Activated T-helper 17 cell treated with anti-CD3 and anti-CD28 coated beads, Interleukin-2, amount 50 U/mL, for 72 hours (primary cell): ENCODE data around the gene CCNL1. TPM values are rescaled to one million over a fixed set of nuclear protein-coding genes. Genes with fewer than 3 reads are reported as not detected.
A peak's percentile ranks its signal among the peaks of the same experiment; 100 is the strongest.

Source experiments
- ATAC-seq: fragments of 150-1000 bp; cut with Tn5 transposase; replicated peaks from 2 replicates; pipeline ENCODE4 v1.10.0; 2021; ENCODE audit warnings: mild to moderate bottlenecking, moderate library complexity
- H3K27ac Mint-ChIP-seq: one replicate; pipeline ENCODE4 v1.8.0; 2022; ENCODE audit warnings: mixed read lengths
- H3K27me3 Mint-ChIP-seq: one replicate; pipeline ENCODE4 v1.8.0; 2022; ENCODE audit warnings: mixed read lengths
- H3K36me3 Mint-ChIP-seq: one replicate; pipeline ENCODE4 v1.8.0; 2022; ENCODE audit warnings: low read depth, mild to moderate bottlenecking, mixed read lengths
- H3K4me1 Mint-ChIP-seq: one replicate; pipeline ENCODE4 v1.8.0; 2022; ENCODE audit warnings: mixed read lengths
- H3K4me3 Mint-ChIP-seq: one replicate; pipeline ENCODE4 v1.8.0; 2022; ENCODE audit warnings: mild to moderate bottlenecking, mixed read lengths
- H3K9me3 Mint-ChIP-seq: one replicate; pipeline ENCODE4 v1.8.0; 2022; ENCODE audit warnings: mixed read lengths
- total RNA-seq, 2 donors: library from RNA; stranded (reverse); gene quantifications; one replicate each; pipeline ENCODE4 v1.2.3, GENCODE V29; 2022

Gene CCNL1
- total RNA-seq, 2 donors from 2014 or later = 173 to 194 TPM

DNA sequence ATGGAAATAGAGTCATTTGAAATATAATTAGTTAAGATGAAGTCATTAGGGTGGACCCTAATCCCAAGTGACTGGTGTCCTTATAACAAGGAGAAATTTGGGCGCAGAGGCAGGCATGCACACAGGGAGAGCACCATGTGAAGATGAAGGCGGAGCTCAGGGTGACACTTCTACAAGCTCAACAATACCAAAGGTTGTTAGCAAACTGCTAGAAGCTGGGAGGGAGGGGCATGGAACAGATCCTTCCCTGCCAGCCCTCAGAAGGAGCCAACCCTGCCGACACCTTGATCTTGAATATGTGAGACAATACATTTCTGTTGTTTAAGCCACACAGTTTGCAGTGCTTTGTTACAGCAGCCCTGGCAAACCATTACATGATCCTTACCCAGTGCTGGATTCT is 57.8 kb downstream of the CCNL1 start:
- peak overlapping the region; percentile 85 for H3K27ac Mint-ChIP-seq
- H3K4me1 Mint-ChIP-seq = peaks cover 34% of the 10 kb centered on the region
- no peaks in the 10 kb centered on the region for H3K9me3 Mint-ChIP-seq

DNA sequence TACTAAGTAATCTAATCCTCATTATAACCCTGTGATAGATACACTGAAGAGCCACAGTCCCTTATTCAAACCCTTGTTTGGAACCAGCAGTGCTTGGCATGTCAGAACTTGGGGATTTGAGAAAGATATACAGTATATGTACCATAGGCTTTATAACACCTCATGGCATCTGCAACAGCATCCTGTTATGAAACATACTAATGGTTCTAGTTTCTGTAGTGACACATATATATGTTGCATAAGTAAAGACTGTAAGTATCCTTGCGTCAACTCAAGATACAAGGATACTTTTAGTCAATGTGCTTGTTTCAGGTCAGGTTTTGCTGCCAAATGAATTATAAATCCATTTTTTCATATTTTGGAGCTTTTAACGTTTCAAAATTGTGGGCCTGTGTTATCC is 58.5 kb downstream of the CCNL1 start:
- peak overlapping the region; percentile 85 for H3K27ac Mint-ChIP-seq
- ATAC-seq = peak; percentile 26
- peaks cover 34% of the 10 kb centered on the region for H3K4me1 Mint-ChIP-seq
- no peaks in the 10 kb centered on the region for H3K27me3 Mint-ChIP-seq
- H3K4me3 Mint-ChIP-seq = peak overlapping the region; percentile 70
- peaks cover 8% of the 10 kb centered on the region for H3K36me3 Mint-ChIP-seq
- H3K9me3 Mint-ChIP-seq = no peaks in the 10 kb centered on the region

More for the DNA sequence above, 57.8 kb downstream of the CCNL1 start:
- H3K27me3 Mint-ChIP-seq = no peaks in the 10 kb centered on the region
- peaks cover 8% of the 10 kb centered on the region for H3K36me3 Mint-ChIP-seq
- ATAC-seq = no peak
- H3K4me3 Mint-ChIP-seq = peak overlapping the region; percentile 70

DNA sequence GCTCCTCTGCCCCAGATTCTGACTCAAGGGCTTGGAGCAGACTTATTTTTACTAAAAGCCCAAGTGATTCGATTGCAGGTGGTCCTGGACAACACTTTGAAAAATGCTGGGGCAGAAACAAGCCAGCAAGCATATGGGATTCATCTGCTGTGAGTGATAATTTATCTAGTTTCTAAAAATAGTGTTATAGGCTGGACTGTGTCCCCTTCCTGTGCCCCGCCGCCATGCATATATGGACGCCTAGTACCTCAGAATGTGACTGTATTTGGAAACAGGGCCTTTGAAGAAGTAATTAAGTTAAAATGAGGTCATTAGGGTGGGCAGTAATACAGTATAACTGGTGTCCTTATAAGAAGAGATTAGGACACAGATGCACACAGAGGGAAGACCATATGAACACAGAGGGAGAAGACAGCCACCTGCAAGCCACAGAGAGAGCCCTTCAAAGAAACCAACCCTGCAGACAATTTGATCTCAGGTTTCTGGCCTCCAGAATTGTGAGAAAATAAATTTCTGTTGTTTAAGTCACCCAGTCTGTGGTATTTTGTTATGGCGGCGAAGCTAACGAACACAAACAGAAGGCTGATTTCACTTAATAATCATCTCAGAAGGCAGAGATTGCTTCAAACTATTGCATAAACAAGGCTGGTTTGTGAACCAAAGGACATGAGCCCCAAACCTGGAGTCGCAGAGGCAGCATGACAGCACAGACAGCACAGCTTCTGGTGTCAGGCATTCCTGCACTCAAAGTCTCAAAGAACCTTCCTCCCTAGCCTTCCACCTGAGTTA is 59.1 kb downstream of the CCNL1 start:
- Mint-ChIP-seq H3K9me3 (no peaks in the 10 kb centered on the region), H3K27ac (no peak overlapping the region), H3K36me3 (peaks cover 8% of the 10 kb centered on the region), H3K4me3 (peak overlapping the region; percentile 71), H3K4me1 (peaks cover 34% of the 10 kb centered on the region), H3K27me3 (no peaks in the 10 kb centered on the region)
- no peak for ATAC-seq

DNA sequence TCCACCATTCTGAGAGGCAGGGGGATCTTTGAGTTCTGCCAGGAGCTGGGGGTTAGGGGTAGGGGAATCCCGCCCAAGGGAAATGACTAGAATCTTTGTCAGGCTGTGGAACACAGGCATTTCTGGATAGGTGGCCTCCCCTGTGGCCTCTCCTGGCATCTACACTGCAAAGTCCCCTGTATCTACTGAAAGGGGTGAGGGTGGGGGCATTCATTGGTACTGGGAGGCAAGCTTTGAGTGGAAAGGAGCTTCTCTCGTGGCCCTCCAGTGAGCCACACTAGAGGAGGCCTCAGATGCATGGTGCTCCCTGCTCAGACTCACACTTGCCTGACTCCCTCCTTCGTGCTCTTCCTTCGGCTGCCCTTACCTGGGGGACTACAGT is 59.9 kb downstream of the CCNL1 start:
- Mint-ChIP-seq H3K4me3 (peak overlapping the region; percentile 71), H3K27me3 (no peaks in the 10 kb centered on the region), H3K9me3 (no peaks in the 10 kb centered on the region), H3K36me3 (peaks cover 8% of the 10 kb centered on the region), H3K4me1 (peaks cover 34% of the 10 kb centered on the region), H3K27ac (peak overlapping the region; percentile 94)
- ATAC-seq = peak; percentile 48

DNA sequence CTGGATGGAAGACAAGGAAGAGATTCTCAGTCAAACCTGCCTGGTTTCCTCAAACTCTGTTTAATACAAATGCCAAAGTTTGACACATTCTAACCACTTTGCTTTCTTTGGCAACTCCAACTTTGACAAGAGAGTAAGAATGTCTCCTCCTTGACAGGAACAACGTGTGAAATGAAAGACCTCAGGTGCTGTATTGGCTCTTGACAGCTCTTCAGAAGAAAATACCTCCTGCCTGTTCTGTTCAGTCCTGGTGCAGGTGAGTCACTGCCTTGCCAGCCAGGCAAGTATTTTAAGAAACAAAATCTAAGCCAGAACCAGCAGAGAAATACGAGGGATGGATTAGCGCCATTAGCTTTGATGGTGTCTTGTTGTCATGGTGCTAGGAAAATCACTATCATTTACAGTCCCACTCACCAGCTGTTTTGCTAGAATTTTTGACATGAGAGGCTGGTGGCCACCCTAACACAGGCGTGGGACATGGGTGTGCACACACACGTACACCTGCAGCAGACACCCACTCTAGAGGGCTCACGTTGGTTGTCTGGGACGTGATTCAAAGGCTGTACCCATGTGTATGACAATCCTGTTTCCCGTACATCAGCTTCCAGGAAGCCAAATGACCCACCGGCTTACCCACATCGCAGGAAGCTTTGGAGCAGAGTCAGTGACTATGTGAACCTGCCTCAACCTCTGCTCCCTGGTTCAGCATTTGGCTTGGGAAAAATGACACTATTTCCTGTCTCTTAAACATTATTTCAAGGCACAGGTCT is 60.4 kb downstream of the CCNL1 start:
- peaks cover 37% of the 10 kb centered on the region for H3K4me1 Mint-ChIP-seq
- H3K4me3 Mint-ChIP-seq = peak overlapping the region; percentile 71

DNA sequence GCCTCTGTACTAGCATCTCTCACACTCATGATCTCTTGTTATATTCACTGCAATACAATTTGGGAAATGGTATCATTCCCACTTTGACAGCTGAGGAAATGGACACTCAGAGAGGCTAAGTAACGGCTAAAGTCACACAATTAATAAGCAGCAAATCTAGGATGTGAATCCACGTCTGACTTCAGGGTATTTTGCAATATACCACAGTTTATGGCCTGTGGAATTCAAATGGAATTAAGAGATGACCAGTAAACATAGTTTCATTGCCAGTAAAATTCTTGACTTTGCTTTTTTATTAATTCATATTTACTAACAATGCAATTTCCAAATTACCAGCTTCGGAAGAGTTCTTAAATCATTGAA is 61.1 kb downstream of the CCNL1 start:
- H3K27me3 Mint-ChIP-seq = no peaks in the 10 kb centered on the region
- peak overlapping the region; percentile 71 for H3K4me3 Mint-ChIP-seq
- H3K36me3 Mint-ChIP-seq = peaks cover 8% of the 10 kb centered on the region
- H3K27ac Mint-ChIP-seq = peak overlapping the region; percentile 94
- no peak for ATAC-seq
- H3K9me3 Mint-ChIP-seq = no peaks in the 10 kb centered on the region
- peaks cover 34% of the 10 kb centered on the region for H3K4me1 Mint-ChIP-seq

More for the DNA sequence above, 60.4 kb downstream of the CCNL1 start:
- H3K36me3 Mint-ChIP-seq = peaks cover 8% of the 10 kb centered on the region
- ATAC-seq = peak; percentile 18
- H3K27ac Mint-ChIP-seq = peak overlapping the region; percentile 94
- no peaks in the 10 kb centered on the region for H3K27me3 Mint-ChIP-seq
- no peaks in the 10 kb centered on the region for H3K9me3 Mint-ChIP-seq

DNA sequence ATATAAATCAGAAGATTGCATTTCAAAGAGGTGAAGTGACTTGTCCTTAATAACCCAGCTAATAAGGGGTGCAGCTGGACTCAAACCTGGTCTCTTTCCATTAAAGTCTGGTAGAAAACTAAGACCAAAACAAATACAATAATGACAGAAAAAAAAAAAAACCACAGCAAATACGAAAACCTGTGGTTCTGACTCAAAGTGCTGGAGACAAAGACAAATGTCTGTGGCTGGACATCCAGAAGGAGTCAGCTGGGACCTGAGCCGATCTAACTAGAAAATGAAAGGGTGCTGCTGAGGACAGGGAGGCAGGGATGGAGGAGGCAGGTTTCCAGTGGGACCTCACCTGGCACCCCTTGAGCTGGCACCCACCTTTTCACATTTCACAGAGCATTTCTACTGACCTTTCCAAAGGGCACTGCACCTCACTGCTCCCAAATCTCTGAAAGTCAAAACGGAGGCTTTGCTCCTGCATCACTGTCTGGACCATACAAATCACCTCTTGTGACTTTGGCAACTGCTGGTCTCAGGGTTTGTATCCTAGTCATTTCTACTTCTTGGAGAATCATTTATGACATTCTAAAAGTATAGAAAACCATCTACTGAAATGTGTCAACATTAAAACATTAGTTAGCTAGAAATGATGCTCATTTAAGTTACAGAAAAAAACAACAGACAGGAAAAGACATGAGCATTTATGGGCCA is 61.7 kb downstream of the CCNL1 start:
- H3K27ac Mint-ChIP-seq = peak overlapping the region; percentile 94
- H3K9me3 Mint-ChIP-seq = no peaks in the 10 kb centered on the region

More for the DNA sequence above, 61.7 kb downstream of the CCNL1 start:
- peaks cover 32% of the 10 kb centered on the region for H3K4me1 Mint-ChIP-seq
- H3K36me3 Mint-ChIP-seq = peaks cover 8% of the 10 kb centered on the region
- no peaks in the 10 kb centered on the region for H3K27me3 Mint-ChIP-seq
- ATAC-seq = peak; percentile 43
- H3K4me3 Mint-ChIP-seq = peak overlapping the region; percentile 71
